Measurements from ENCODE around the gene ANKRD42.

DNA sequence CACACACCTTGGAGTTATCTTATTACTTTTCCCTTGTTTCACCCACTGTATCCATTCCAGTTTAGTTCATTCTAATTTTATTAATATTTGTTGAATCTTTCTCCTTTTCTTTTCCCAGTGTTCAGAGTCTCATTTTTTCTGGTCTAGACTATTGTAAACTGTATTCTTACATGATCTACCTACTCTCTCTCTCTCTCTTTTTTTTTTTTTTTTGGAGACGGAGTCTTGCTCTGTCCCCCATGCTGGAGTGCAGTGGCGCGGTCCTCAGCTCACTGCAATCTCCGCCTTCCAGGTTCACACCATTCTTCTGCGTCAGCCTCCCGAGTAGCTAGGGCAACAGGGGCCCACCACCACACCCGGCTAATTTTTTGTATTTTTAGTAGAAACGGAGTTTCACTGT lies 2.1 kb downstream of the ANKRD42 start:
- TF ChIP-seq GABPA (tag; conservative IDR thresholded peaks at IDR 0.05; ENCODE audit: low read depth) (no peak), YY1 (IDR thresholded peaks at IDR 0.05; ENCODE audit: borderline replicate concordance in 1 of 3, control insufficient read depth in 1 of 3, extremely low read depth in 1 of 3, insufficient read depth in 3 of 3, insufficient read length in 1 of 3, insufficient replicate concordance in 2 of 3, low read depth in 1 of 3, low read length in 2 of 3) (no peak), BACH1 (tag; IDR thresholded peaks at IDR 0.05) (no peak)
